GM12864 (cell line): ENCODE results near the gene TMEM232.

ENCODE experiments used
- DNase-seq: peaks from one replicate; pipeline ENCODE4 v3.0.0-alpha.2; 2011; ENCODE audit warnings: low read depth
- H3K4me3 ChIP-seq: 2 replicates; pipeline ENCODE4 v1.5.1; 2011; ENCODE audit warnings: mild to moderate bottlenecking, low read depth, low read length, control low read depth
- TF ChIP-seq, protein P1 (sequence below): IDR thresholded peaks from 2 replicates; pipeline ENCODE4 v1.5.1; 2011; ENCODE audit warnings: low read depth, mild to moderate bottlenecking, moderate library complexity, low read length, control low read depth, inconsistent platforms; ENCODE audit errors: missing control alignments

The TMEM232 gene

DNA sequence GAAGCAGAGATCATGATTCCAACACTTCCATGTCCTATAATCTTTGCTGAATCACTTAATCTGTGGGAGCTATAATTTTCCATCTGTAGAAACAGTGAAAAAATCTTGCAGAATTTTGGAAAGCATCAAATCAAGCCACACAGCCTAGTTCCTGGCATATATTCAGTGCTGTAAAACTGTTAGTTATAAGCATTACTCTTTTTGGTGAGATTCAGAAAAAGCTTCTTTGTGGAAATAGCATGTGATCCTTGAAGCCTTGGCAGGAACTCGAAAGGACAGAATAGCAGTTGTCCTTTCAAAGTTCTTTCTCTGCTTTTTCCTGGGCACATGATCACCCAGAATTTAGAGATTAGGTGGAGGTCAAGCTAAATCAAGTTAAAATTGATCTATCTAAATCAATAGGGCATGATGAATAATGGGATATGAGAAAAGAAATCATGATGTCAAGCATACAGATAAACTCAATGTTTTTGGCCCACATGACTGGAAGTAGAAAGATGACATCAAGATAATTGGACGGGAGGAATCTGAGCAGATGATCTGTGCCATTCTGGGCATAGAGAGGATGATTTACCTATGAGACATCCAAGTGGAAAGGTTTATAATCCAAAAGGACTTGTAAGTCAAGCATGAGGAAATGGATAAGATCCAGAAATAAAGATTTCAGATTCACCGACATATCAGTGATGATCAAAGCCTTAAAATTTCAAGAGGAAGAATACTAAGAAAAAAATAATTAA lies 73.1 kb downstream of the TMEM232 start:
- TF ChIP-seq, protein P1, sequence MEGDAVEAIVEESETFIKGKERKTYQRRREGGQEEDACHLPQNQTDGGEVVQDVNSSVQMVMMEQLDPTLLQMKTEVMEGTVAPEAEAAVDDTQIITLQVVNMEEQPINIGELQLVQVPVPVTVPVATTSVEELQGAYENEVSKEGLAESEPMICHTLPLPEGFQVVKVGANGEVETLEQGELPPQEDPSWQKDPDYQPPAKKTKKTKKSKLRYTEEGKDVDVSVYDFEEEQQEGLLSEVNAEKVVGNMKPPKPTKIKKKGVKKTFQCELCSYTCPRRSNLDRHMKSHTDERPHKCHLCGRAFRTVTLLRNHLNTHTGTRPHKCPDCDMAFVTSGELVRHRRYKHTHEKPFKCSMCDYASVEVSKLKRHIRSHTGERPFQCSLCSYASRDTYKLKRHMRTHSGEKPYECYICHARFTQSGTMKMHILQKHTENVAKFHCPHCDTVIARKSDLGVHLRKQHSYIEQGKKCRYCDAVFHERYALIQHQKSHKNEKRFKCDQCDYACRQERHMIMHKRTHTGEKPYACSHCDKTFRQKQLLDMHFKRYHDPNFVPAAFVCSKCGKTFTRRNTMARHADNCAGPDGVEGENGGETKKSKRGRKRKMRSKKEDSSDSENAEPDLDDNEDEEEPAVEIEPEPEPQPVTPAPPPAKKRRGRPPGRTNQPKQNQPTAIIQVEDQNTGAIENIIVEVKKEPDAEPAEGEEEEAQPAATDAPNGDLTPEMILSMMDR: no peak
- no peak overlapping the region for H3K4me3 ChIP-seq

DNA sequence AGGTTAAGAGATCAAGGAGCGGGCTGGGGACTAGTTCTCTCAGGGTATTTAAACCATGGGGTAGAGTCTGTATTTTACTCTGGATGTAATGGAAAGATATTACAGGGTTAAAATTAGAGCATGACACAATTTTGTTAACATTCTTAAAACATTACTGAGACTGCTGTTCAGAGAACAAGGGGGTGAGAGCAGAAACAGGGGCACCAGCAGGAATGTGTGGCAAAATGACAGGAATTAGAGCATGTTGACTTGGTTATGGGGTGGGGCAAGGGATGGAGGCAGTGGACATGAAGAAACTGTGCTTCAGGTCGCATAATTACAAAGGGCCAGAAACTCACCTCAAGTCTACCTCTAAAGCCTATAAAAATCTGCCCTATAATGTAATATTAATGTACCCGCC lies 75.0 kb downstream of the TMEM232 start:
- DNase-seq: no peak
- TF ChIP-seq, protein P1: no peak
- no peak overlapping the region for H3K4me3 ChIP-seq

More for the DNA sequence above, 73.1 kb downstream of the TMEM232 start:
- no peak for DNase-seq

DNA sequence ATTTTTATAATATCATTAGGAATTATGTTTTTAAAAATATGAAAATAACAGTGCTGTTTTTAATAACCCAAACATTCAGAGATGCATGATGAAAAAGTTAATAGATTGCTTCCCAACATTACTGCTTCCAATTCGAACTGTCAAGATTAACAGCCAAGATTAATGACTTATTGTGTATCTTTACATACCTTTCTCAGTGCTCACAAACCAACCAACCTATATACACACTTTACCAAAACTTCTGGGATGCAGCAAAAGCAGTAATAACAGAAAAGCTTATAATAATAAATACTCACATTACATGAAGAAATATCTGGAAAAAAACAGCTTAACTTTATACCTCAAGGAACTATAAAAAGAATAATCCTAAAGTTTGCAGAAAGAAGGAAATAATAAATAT lies 82.1 kb downstream of the TMEM232 start:
- TF ChIP-seq, protein P1: no peak
- no peak for DNase-seq
- H3K4me3 ChIP-seq: no peak overlapping the region

GRCh38 chr5:110638970-110639902 lies 87.2 kb downstream of the TMEM232 start:
- no peak overlapping the region for H3K4me3 ChIP-seq
- TF ChIP-seq, protein P1: no peak
- no peak for DNase-seq

- no peak for DNase-seq
- H3K4me3 ChIP-seq: no peak overlapping the region
- TF ChIP-seq, protein P1: no peak
These were observed 92.0 kb downstream of the TMEM232 start for GRCh38 chr5:110634475-110634874.

DNA sequence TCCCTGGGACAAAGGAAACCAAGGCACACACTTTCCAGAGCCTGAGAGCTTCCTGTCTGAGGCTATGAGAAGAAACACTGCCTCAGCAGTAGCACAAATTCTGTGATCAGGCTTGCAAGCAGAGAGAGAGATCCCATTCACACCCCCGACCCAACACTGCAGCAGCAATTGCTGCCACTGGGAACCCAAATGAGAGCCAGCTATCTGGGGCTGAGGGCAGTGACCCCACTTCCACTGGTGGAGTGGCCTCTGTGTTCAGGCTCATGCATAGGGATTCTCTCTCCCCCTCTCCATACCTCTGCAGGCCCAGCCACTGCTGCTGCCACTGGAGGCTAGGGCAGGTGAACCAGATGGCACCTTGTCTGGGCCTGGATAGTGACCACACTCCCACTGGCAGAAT lies 95.2 kb downstream of the TMEM232 start:
- no peak overlapping the region for H3K4me3 ChIP-seq
- DNase-seq: no peak
- TF ChIP-seq, protein P1: no peak

DNA sequence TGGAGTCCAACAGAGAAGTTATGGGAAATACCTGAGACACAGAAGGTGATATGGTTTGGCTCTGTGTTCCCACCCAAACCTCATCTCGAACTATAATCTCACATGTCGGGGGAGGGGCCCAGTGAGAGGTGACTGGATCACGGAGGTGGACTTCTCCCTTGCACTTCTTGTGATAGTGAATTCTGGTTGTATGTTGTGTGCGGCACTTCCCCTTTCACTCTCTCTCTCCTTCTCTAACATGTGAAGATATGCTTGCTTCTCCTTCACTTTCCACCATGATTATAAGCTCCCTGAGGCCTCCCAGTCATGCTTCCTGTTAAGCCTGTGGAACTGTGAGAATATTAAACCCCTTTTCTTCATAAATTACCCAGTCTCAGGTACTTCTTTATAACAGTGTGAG lies 96.1 kb downstream of the TMEM232 start:
- no peak overlapping the region for H3K4me3 ChIP-seq
- TF ChIP-seq, protein P1: no peak
- DNase-seq: no peak
